ENCODE measurements around the gene HECW1.

The HECW1 gene

GRCh38 chr7:43430411-43430810 is 318.0 kb downstream of the HECW1 start:
- DNase-seq (ENCODE audit: low spot score), result no peak
- no peak for TF ChIP-seq CTCF (IDR thresholded peaks at IDR 0.05; ENCODE audit: extremely low read depth, missing control alignments)

GRCh38 chr7:43431020-43431595 is 318.7 kb downstream of the HECW1 start:
- DNase-seq (ENCODE audit: low spot score), result no peak
- no peak for TF ChIP-seq CTCF (IDR thresholded peaks at IDR 0.05; ENCODE audit: extremely low read depth, missing control alignments)

GRCh38 chr7:43433639-43434038 is 321.2 kb downstream of the HECW1 start:
- no peak for DNase-seq (ENCODE audit: low spot score)
- TF ChIP-seq CTCF (IDR thresholded peaks at IDR 0.05; ENCODE audit: extremely low read depth, missing control alignments), result no peak

GRCh38 chr7:43437001-43437400 is 324.6 kb downstream of the HECW1 start:
- DNase-seq (ENCODE audit: low spot score), result no peak
- TF ChIP-seq CTCF (IDR thresholded peaks at IDR 0.05; ENCODE audit: extremely low read depth, missing control alignments), result no peak

- no peak for DNase-seq (ENCODE audit: low spot score)
- TF ChIP-seq CTCF (IDR thresholded peaks at IDR 0.05; ENCODE audit: extremely low read depth, missing control alignments), result no peak
Observed at GRCh38 chr7:43438897-43439479, 326.5 kb downstream of the HECW1 start.

- peak; percentile 86 for DNase-seq (ENCODE audit: low spot score)
- TF ChIP-seq CTCF (IDR thresholded peaks at IDR 0.05; ENCODE audit: extremely low read depth, missing control alignments), result peak; percentile 77
Observed at GRCh38 chr7:43439631-43440401, 327.4 kb downstream of the HECW1 start.

Data from GM20000 (cell line).